ENCODE results near the gene NBAS. TPM values are rescaled to one million over a fixed set of nuclear protein-coding genes. Genes with fewer than 3 reads are reported as not detected.

NBAS gene
- total and polyA plus RNA-seq, 2 of the 13 experiments (the other 11 are each of a cell fraction or from before 2014, with no cell fraction given) = 33.6 to 58.7 TPM

GRCh38 chr2:15588329-15588919, 27.3 kb upstream of the NBAS start (continued):
- TF ChIP-seq ZBTB37 (CRISPR knock-in tag; IDR thresholded peaks at IDR 0.05) = no peak
- TF ChIP-seq ZSCAN30 (CRISPR knock-in tag; IDR thresholded peaks at IDR 0.05) = no peak
- TF ChIP-seq HNRNPL (IDR thresholded peaks at IDR 0.05; ENCODE audit: low read depth, low read length) = no peak
- TF ChIP-seq U2AF2 (IDR thresholded peaks at IDR 0.05; ENCODE audit: low read depth, low read length) = no peak
- TF ChIP-seq ZBED4 (CRISPR knock-in tag; IDR thresholded peaks at IDR 0.05; ENCODE audit: borderline replicate concordance) = 0 out of 2 replicates have a peak, but pooled peaks have one; percentile 38
- TF ChIP-seq RCOR2 (CRISPR knock-in tag; IDR thresholded peaks at IDR 0.05) = no peak
- TF ChIP-seq ZNF280D (CRISPR knock-in tag; IDR thresholded peaks at IDR 0.05) = no peak
- no peak for TF ChIP-seq CREB3 (CRISPR knock-in tag; IDR thresholded peaks at IDR 0.05)
- TF ChIP-seq ZNF766 (CRISPR knock-in tag; IDR thresholded peaks at IDR 0.05; ENCODE audit: borderline replicate concordance) = 0 out of 2 replicates have a peak, but pooled peaks have one; percentile 45
- TF ChIP-seq NFAT5 (CRISPR knock-in tag; IDR thresholded peaks at IDR 0.05) = no peak
- TF ChIP-seq U2AF1 (optimal IDR thresholded peaks at IDR 0.05; ENCODE audit: low read depth, low read length) = no peak
- no peak for TF ChIP-seq ZFAT (CRISPR knock-in tag; conservative IDR thresholded peaks at IDR 0.05)
- TF ChIP-seq ZNF446 (CRISPR knock-in tag; IDR thresholded peaks at IDR 0.05) = no peak

Data from HepG2 (cell line).